Ishikawa (cell line): Measurements from ENCODE around the gene PIGQ.

ENCODE experiments used
- CEBPB ChIP-seq: IDR thresholded peaks from 2 replicates; pipeline ENCODE4 v1.6.1; 2012
- CREB1 ChIP-seq: IDR thresholded peaks from 2 replicates; pipeline ENCODE4 v1.6.1; 2012; ENCODE audit warnings: low read depth
- EGR1 ChIP-seq: IDR thresholded peaks from 2 replicates; pipeline ENCODE4 v1.6.1; 2012
- EP300 ChIP-seq: IDR thresholded peaks from 2 replicates; pipeline ENCODE4 v1.6.1; 2012; ENCODE audit warnings: borderline replicate concordance
- FOXM1 ChIP-seq: IDR thresholded peaks from 2 replicates; pipeline ENCODE4 v1.6.1; 2012; ENCODE audit warnings: low read depth, borderline replicate concordance
- MAX ChIP-seq: IDR thresholded peaks from 2 replicates; pipeline ENCODE4 v1.6.1; 2012
- YY1 ChIP-seq: IDR thresholded peaks from 2 replicates; pipeline ENCODE4 v1.6.1; 2012; ENCODE audit warnings: low read depth
- ZBTB7A ChIP-seq: IDR thresholded peaks from 2 replicates; pipeline ENCODE4 v1.6.1; 2012; ENCODE audit warnings: low read depth

- no peak for TF ChIP-seq YY1
- no peak for TF ChIP-seq MAX
- no peak for TF ChIP-seq ZBTB7A
- TF ChIP-seq CEBPB = no peak
- no peak for TF ChIP-seq CREB1
- TF ChIP-seq EP300 = no peak
- TF ChIP-seq FOXM1 = no peak
- no peak for TF ChIP-seq EGR1
These were observed 18.8 kb downstream of the PIGQ start for GRCh38 chr16:588639-588888.
